Glomerular endothelial cell (primary cell): ENCODE measurements around the gene SOS1. TPM values are rescaled to one million over a fixed set of nuclear protein-coding genes. Genes with fewer than 3 reads are reported as not detected.
A peak's percentile ranks its signal among the peaks of the same experiment; 100 is the strongest.

ENCODE experiments used
- DNase-seq: peaks from one replicate; pipeline ENCODE4 v3.0.0-alpha.2; 2011; ENCODE audit warnings: low read depth, low spot score; ENCODE audit errors: extremely low read depth
- total RNA-seq: library from RNA; depleted of rRNA; stranded (reverse); fragments of >200 nt; gene quantifications from 2 replicates; pipeline ENCODE4 v1.2.3, GENCODE V29; 2015

The SOS1 gene
- total RNA-seq, 1 donor from 2014 or later, result 21.0 TPM

DNA sequence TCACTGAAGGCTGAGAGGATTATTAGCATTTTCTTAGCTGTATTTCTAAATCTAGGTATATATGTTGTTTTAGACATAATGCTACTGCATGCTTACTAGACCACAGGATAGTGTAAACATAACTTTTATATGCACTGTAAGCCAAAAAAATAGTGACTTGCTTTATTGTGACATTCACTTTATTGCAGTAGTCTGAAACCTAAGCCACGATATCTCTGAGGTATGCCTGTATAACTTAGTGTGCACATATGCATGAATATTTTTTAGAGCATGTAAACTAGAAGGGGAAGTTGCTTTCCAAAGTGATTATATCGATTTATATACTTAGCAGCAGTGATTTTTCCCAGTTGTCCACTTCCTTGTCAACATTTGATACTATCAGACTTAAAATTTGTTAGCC, 81.8 kb downstream of the SOS1 start:
- no peak for DNase-seq

DNA sequence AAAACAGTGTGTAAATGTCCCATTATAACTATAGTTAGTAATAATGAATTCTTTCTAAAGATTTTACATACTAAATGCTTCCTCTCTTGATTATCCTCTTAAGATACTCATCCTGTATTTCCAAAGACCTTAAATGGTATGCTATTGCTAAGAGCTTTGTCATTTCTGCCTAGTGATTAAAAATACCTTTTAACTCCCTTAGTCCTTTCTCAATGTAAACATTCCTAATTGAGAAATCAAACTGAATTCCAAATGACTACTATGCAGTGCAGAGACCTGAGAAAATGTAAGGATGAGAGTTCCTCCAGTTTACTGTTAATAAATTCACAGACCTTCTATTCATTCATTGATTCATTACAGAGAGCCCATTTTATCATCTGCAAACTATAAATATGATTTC, 86.9 kb downstream of the SOS1 start:
- no peak for DNase-seq

DNA sequence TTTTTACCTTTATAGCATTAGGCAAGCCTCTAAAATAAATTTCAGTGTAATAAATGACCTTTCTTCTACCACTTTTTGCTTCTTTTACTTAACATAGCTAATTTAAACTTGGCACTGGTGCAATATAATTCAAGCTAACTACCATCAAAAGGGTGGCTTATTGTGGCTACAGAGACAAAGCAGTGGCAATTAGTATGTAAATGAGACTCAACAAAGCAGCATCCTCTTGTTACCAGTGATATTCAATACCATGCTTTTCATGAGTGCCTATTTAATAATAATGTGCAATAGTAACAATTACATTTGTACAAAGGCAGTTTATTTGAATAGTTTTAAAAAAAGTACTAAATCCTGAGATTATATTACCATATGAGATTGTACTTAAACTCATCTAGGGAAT, 93.4 kb downstream of the SOS1 start:
- no peak for DNase-seq

DNA sequence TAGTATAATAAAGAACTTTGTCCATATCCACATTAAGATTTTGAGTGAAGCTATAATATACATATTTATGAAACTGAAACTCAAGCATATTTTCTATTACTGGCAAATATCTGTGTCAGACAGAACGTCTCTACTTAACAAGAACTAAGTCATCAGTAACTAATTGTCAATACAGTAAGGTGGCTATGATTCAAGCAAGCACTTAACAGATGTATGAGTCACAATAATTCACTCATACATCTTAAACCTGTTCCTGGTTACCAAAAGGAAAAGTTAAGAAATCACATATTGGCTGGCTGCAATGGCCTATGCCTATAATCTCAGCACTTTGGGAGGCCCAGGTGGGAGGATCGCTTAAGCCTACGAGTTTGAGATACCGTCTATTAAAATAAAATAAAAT, 96.0 kb downstream of the SOS1 start:
- no peak for DNase-seq

GRCh38 chr2:39023649-39024048, 97.2 kb downstream of the SOS1 start:
- DNase-seq, result no peak

DNA sequence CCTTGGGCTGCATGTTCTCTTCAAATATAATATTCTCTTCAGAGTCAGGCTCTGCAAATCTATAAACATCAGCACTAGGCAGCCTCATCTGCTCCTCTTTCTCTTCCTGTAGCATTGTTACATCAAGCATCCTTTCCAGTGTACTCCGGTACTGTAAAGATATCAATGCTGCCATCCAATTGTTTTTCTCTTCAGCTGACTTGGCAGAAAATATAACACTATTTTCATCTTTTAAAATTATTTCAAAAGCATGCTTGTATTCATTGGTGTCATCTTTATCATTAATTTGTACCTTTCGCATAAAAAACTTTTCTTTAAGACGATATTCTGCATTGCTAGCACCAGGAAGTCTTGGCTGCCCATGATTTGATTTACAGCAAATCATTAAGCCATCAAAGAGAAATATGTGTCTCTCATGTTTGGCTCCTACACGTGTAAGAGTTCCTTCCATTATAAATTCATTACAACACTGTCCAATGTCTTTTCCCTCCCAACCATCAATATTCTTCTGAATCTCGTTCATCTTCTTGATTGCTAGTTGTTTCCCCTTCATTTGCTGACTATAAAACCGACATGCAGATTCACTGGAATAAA, 98.1 kb downstream of the SOS1 start:
- no peak for DNase-seq

- no peak for DNase-seq
Observed at GRCh38 chr2:39020383-39020782, 100.5 kb downstream of the SOS1 start.

GRCh38 chr2:39018638-39019037, 102.2 kb downstream of the SOS1 start:
- no peak for DNase-seq

- no peak for DNase-seq
Observed at GRCh38 chr2:39017334-39017733, 103.5 kb downstream of the SOS1 start.

DNA sequence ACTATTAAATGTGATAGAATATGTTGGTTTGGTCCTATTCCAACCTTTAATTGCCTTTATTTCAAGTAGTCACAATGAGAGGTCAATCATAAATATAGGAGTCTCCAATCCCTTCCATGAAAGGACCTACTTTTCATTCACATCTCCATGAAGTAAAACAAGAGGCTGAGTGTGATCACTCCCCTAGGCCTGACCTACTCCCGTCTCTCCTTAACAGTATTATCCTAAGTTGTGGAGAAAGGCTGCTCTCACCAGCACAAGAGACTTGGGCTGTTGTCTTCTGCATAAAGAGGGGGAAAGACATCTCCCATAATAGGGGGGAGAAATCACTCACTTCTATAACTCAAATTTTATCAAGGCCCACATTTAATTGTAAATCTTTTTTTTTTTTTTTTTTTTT, 105.4 kb downstream of the SOS1 start:
- no peak for DNase-seq

DNA sequence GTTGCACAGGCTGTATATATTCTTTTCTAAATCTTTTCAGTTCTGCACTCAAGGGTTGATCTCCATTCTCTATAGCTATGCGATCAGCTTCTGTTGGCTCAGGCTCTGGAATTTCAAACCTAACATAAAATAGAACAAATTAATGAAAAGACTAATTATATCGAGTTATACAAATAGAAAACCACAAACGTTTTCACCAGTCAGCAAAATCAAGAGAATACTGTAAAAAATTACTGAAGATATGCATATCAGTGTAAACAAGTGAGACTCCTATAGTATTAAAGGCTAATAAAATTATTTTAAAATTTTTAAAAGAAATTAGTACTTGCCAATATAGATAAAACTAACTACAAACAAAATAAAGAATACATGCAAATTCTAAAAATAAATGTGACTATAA, 107.0 kb downstream of the SOS1 start:
- DNase-seq, result no peak

- DNase-seq, result no peak
Observed at GRCh38 chr2:39008665-39009064, 112.2 kb downstream of the SOS1 start.

DNA sequence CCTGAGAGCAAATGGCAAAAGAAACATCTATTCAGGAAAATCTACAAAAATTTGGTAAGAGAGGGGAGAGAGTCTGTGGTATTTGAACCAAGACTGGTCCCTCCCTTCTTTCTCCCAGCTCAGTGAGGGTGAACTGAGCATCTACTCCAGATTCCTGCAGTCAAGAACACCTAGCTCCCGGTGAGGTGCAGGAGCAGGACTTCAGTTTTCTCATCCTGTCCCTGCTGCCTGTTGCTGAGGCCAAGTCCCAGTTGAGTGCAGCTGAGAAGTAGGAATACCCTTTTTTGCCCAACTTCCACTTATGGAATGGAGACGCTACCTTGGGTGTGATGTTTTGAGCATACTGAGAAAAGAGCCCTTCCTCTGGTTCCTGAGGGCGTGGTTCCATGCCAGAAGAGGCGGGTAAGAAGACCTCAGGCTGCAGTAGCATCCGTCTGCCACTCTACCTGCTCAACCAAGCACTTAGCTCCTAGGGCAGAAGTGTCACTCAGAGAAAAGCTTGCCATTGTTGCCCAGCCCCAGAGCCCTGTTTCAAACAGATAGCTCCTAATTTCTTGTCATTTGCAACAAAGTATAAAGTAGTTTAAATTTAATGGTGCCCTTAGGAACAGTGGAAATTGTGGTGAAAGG, 112.9 kb downstream of the SOS1 start:
- DNase-seq, result no peak

- no peak for DNase-seq
Observed at GRCh38 chr2:39000552-39000951, 120.3 kb downstream of the SOS1 start.

- DNase-seq, result peak; percentile 57
Observed at GRCh38 chr2:38997781-38998180, 123.1 kb downstream of the SOS1 start.

DNA sequence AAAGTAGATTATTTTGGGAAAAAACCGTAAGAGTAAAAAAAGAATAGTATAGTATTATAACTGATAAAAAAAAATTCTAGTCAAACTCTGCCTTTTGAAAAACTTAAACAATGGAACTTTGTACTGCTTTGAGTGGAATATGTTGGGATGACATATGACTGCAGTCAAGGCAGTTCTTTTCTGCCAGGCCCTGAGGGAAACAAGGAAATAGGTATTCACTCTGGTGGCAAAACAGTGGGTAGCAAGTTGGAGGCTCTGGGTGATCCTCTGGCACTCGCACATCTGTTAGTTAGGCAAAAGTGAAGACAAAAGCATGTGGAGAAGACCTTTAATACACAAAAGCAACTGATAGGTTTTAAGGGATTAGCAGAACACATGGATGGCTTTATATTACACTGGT, 129.0 kb downstream of the SOS1 start:
- no peak for DNase-seq

DNA sequence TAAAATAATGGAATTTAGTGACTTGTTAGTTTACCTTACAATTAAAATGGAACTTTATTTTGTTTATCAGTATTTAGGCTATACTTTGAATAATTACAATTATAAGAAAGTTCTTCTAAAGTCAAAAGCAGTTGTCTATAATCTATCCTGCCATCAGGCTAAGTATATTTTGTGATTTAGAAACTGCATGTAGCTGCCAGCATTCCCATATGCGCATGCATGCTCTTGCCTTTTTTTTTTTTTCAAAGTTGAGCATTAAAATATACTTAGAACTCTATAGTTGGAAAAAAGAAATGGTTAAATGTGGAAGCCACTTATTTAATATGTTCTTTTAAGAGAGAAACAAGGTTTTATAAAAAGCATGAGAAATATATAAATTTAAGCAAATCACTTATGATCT, 132.1 kb downstream of the SOS1 start:
- no peak for DNase-seq

DNA sequence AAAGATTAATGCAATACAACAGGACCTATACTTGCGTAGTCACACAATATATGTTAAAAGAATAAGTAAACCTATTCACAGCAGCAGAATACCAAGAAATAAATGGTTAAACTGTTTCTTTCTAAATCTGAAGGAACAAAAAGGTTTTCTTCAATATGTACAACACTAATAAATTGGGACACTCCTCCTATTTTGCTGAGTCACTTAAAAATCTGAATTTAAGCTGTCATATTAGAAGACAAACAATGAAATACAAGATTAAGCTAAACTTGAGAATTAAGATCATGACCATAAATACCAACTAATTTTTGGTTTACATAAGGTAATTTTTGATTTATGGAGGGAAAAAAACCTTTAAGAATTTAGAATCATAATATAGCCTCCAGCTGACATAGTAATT, 138.4 kb downstream of the SOS1 start:
- no peak for DNase-seq

DNA sequence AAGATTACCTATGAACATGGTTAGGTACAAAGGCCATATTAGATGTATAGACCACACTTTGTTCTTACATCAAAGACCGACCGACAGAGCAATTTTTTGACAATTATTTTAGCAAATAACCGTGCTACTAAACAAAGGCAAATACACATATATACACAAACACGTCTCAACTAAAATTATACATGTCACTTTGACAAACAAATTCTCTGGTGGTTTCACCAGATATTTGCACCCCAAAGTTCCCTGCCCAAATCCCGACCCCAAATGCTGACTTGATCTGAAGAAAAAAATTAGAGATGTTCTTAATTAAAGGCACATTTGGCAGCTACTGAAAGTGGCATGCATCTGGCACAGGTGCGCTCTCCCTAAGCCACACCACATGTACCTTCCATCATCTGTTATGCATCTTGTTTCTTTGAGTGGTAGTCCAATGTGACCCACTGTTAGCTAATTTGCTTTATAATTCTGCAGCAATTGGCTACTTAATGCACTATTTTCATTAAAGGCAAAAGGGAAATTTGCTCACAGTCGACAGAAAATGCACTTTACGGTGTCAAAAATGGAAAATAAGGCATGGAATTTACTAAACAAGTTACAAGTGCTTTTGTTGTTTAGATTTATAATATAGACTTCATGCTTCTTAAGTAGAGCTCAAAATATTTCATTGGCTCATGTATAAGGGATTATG, 139.0 kb downstream of the SOS1 start:
- no peak for DNase-seq

DNA sequence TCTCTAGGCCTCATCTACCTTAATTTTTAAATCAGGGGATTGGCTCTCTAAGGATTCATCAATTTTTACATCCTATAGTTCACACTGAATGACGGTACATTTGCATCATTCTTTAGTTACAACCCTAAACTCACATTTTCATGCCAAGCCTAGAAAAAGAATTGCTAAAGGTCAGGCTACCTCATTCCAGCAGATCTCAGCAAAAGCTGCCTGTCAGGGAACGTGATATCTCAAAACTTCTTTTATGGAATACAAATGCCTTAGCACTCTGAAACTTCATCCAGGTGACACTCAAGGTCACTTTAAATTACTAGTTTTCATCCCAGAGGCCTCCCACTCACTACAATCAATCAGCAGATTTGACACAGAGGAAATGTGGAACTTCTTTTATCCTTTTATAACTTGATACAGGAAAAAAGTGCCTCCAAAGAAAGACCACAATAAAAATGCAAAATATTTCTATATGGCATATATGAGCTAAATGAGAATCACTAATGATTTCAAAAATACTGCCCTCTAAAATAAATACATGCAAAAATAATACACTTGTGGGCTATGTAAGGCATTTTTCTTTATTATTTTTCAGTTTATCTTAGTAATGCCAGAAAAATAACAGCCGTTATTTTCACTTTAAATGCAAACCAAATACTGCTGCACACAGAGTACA, 139.7 kb downstream of the SOS1 start:
- no peak for DNase-seq

DNA sequence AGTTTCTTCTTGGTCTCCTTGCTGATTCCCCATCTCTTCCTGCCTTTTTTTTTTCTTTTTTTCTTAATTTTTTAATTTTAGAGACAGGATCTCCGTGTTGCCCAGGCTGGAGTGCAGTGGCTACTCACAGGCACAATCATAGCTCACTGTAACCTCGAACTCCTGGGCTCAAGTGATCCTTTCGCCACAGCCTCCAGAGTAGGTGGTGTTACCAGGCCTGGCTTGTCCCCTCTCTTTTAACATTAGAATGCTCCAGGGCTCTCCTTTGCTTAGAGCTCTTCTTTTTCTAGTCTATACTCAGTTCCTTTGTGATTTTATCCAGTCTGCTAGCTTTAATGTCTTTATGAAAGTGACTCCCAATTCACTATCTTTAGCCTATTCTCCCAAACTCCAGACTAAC, 141.9 kb downstream of the SOS1 start:
- no peak for DNase-seq
